Measurements from ENCODE around the gene LMTK3.

Gene LMTK3

DNA sequence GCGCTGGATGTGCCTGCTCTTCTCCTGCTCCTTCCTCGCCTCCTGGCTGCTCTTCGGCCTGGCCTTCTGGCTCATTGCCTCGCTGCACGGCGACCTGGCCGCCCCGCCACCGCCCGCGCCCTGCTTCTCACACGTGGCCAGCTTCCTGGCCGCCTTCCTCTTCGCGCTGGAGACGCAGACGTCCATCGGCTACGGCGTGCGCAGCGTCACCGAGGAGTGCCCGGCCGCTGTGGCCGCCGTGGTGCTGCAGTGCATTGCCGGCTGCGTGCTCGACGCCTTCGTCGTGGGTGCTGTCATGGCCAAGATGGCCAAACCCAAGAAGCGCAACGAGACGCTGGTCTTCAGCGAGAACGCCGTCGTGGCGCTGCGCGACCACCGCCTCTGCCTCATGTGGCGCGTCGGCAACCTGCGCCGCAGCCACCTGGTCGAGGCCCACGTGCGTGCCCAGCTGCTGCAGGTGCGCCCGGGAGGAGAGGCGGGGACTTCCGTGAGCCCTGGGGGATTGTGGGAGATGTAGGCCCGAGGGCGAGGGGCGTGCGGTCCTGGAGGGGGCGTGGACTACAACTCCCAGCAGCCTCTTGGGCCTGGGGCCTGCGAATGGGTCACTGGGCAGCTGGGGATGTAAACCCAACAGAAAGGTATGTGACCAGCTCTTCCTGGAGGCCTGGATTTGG is 49.5 kb downstream of the LMTK3 start:
- no peaks in the 10 kb centered on the region for H3K27me3 Mint-ChIP-seq
- H3K9me3 Mint-ChIP-seq, result no peaks in the 10 kb centered on the region
- H3K27ac Mint-ChIP-seq (ENCODE audit: low read depth), result no peak overlapping the region
- no peak overlapping the region for H3K4me3 Mint-ChIP-seq
- H3K4me1 Mint-ChIP-seq, result no peaks in the 10 kb centered on the region
- H3K36me3 Mint-ChIP-seq (ENCODE audit: insufficient read depth), result peaks cover 12% of the 10 kb centered on the region
- ATAC-seq (replicated peaks; ENCODE audit: extremely low read depth, poor library complexity, severe bottlenecking) (no peak), DNase-seq (ENCODE audit: low spot score in 2 of 2) (no peak)

DNA sequence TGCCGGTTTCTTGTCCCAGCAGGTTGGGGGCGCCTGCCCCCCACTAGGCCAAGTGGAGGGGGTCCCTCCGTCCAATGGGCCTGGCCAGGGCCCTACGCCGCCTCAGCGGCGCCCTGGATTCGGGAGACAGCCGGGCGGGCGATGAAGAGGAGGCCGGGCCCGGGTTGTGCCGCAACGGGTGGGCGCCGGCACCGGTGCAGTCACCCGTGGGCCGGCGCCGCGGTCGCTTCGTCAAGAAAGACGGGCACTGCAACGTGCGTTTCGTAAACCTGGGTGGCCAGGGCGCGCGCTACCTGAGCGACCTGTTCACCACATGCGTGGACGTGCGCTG is 50.0 kb downstream of the LMTK3 start:
- ATAC-seq (replicated peaks; ENCODE audit: extremely low read depth, poor library complexity, severe bottlenecking) (no peak), DNase-seq (ENCODE audit: low spot score in 2 of 2) (no peak)
- no peaks in the 10 kb centered on the region for H3K4me1 Mint-ChIP-seq
- H3K36me3 Mint-ChIP-seq (ENCODE audit: insufficient read depth), result peaks cover 14% of the 10 kb centered on the region
- no peak overlapping the region for H3K27ac Mint-ChIP-seq (ENCODE audit: low read depth)
- H3K27me3 Mint-ChIP-seq, result no peaks in the 10 kb centered on the region
- H3K9me3 Mint-ChIP-seq, result no peaks in the 10 kb centered on the region
- no peak overlapping the region for H3K4me3 Mint-ChIP-seq

DNA sequence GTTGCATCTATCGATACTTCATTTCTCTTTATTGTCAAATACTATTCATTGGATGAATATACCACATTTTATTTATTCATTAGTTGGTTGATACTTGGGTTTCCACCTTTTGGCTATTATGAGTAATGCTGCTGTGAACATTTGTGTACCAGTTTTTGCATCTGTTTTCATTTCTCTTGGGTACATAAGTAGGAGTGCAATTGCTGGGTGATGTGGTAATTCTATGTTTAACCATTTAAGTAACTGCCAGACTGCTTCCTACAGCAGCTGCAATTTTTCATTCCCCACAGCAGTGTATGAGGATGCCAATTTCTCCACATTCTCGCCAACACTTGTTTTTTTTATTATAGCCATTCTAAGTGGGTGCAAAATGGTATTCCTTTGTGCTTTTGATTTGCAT is 53.6 kb downstream of the LMTK3 start:
- H3K9me3 Mint-ChIP-seq, result no peaks in the 10 kb centered on the region
- DNase-seq (ENCODE audit: low spot score in 2 of 2) (no peak), ATAC-seq (replicated peaks; ENCODE audit: extremely low read depth, poor library complexity, severe bottlenecking) (no peak)
- no peak overlapping the region for H3K27ac Mint-ChIP-seq (ENCODE audit: low read depth)
- no peaks in the 10 kb centered on the region for H3K27me3 Mint-ChIP-seq
- H3K36me3 Mint-ChIP-seq (ENCODE audit: insufficient read depth), result peaks cover 18% of the 10 kb centered on the region
- peaks cover 9% of the 10 kb centered on the region for H3K4me1 Mint-ChIP-seq
- H3K4me3 Mint-ChIP-seq, result no peak overlapping the region

DNA sequence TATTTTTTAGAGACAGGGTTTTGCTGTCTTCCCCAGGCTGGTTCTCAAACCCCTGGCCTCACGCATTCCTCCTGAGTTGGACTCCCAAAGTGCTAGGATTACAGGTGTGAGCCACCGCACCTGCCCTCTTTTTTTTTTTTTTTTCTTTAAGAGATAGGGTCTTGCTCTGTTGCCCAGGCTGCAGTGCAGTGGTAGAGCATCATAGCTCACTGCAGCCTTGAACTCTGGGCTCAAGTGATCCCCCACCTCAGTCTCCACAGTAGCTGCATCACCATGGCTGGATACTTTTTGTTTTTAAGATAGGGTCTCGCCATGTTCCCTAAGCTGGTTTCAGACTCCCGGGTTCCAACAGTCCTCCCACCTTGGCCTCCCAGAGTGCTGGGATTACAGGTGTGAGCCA is 54.8 kb downstream of the LMTK3 start:
- Mint-ChIP-seq H3K36me3 (ENCODE audit: insufficient read depth) (peaks cover 23% of the 10 kb centered on the region), H3K4me3 (no peak overlapping the region), H3K9me3 (no peaks in the 10 kb centered on the region), H3K27me3 (no peaks in the 10 kb centered on the region), H3K27ac (ENCODE audit: low read depth) (no peak overlapping the region), H3K4me1 (peaks cover 9% of the 10 kb centered on the region)
- ATAC-seq (replicated peaks; ENCODE audit: extremely low read depth, poor library complexity, severe bottlenecking) (no peak), DNase-seq (ENCODE audit: low spot score in 2 of 2) (no peak)

DNA sequence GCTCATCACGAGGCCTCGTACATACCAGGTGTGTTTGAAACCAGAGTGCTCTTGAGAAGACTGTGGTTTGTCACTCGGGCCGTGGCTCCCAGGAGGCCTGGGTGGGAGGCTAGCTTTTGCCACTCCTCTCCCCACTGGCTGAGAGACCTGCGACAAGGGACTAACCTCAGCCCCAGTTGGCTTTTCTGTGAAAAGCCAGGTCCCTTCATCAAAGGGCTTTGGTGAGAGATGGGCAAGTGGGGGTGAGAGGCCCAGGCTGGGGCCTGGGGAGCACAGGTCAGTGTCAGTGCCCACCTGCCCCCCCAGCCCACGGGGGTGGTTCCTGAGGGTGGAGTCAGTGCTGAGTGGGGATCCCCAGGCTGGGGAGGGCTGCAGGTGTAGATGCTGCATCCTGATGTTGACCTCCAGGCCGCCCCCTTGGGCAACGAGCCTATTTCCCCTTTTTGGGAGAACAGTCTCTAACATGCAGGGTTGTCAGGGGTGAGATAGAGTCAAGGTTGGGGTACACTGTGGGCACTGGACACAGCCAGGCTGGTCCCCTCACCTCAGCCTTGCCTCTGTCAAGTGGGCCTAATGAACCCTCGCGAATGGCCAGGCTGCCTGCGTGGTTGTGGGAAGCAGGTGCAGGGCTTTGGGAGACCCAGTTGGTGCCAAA is 55.6 kb downstream of the LMTK3 start:
- Mint-ChIP-seq H3K36me3 (ENCODE audit: insufficient read depth) (peaks cover 28% of the 10 kb centered on the region), H3K4me1 (peaks cover 9% of the 10 kb centered on the region), H3K27ac (ENCODE audit: low read depth) (no peak overlapping the region), H3K9me3 (no peaks in the 10 kb centered on the region), H3K4me3 (no peak overlapping the region), H3K27me3 (no peaks in the 10 kb centered on the region)
- ATAC-seq (replicated peaks; ENCODE audit: extremely low read depth, poor library complexity, severe bottlenecking), result no peak
- no peak for DNase-seq (ENCODE audit: low spot score in 2 of 2)

DNA sequence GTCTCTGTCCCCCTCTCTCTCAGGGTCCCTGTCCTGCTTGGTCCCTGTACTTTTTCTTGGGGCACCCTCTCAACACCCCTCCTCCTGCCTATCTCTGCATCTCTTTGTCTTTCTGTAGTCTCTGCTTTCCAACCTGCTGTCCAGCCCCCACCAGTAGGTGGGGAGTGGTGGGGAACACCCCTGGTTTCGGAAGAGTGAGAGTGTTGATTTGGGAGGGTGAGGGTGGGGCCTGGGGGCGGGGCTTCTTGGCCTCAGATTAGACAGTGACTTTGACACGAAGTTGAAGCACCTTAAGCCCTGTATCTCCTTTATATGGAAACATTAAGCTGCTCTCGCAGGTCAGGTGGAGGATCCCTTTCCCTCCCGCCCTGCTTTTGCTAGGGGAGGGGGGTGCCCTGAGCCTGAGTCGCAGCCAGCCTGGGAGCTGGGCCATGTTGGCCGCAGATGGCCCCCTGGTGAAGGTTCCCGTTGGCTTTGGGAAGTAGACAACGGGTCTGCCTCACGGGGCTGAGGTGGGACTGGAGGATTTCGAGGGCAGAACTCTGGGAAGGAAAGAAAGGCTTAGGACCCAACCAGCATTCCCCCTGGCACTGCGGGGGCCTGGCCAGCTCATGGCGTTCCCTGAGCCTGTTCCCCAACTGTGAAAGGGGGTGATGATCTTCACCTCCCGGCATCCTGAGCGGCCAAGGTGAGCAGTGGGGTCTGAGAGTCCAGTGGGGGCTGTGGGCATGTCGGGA is 56.3 kb downstream of the LMTK3 start, which contains the start of gene KCNJ14:
Gene KCNJ14, plus strand, starts transcription at position 404 of the 737 bp plus-strand sequence. CDS start 6,151 bp downstream, outside the sequence.
- no peaks in the 10 kb centered on the region for H3K27me3 Mint-ChIP-seq
- H3K9me3 Mint-ChIP-seq, result no peaks in the 10 kb centered on the region
- DNase-seq (ENCODE audit: low spot score in 2 of 2), result no peak
- H3K4me1 Mint-ChIP-seq, result peaks cover 9% of the 10 kb centered on the region
- peaks cover 33% of the 10 kb centered on the region for H3K36me3 Mint-ChIP-seq (ENCODE audit: insufficient read depth)
- ATAC-seq (replicated peaks; ENCODE audit: extremely low read depth, poor library complexity, severe bottlenecking), result no peak
- peak within 1 kb of the TSS; percentile 71 for H3K27ac Mint-ChIP-seq (ENCODE audit: low read depth)
- H3K4me3 Mint-ChIP-seq, result no peak within 1 kb of the TSS

DNA sequence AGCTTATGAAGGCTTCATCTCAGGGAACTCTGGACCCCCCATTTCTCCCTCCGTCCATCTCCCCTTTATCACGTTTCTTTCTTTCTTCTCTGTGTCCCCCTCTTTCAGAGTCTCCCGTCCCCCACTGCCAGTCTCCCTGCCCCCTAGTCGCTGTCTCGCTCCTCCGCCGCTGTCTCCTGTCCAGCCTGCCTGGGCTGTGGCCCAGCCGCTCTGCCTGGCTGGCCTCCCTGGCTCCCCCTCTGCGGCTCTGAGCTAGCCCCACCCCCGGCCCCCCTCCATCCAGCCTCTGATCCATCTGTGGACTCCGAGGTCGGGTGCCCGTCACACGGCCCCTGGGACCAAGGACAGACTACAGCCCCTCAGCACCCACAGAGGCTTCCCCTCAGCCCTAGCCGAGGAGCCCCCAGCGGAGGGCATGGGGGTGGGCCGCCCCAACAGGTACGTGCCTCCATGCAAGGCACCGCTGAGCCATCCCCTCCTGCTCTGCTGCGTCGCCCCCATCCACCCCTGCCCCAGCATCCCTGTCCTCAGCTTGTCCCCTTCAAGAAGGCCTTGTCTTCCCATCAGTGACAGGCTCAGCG is 57.4 kb downstream of the LMTK3 start:
- Mint-ChIP-seq H3K9me3 (no peaks in the 10 kb centered on the region), H3K27me3 (no peaks in the 10 kb centered on the region), H3K36me3 (ENCODE audit: insufficient read depth) (peaks cover 39% of the 10 kb centered on the region), H3K27ac (ENCODE audit: low read depth) (peak overlapping the region; percentile 71), H3K4me3 (no peak overlapping the region), H3K4me1 (peaks cover 10% of the 10 kb centered on the region)
- DNase-seq (ENCODE audit: low spot score in 2 of 2) (no peak), ATAC-seq (replicated peaks; ENCODE audit: extremely low read depth, poor library complexity, severe bottlenecking) (no peak)

DNA sequence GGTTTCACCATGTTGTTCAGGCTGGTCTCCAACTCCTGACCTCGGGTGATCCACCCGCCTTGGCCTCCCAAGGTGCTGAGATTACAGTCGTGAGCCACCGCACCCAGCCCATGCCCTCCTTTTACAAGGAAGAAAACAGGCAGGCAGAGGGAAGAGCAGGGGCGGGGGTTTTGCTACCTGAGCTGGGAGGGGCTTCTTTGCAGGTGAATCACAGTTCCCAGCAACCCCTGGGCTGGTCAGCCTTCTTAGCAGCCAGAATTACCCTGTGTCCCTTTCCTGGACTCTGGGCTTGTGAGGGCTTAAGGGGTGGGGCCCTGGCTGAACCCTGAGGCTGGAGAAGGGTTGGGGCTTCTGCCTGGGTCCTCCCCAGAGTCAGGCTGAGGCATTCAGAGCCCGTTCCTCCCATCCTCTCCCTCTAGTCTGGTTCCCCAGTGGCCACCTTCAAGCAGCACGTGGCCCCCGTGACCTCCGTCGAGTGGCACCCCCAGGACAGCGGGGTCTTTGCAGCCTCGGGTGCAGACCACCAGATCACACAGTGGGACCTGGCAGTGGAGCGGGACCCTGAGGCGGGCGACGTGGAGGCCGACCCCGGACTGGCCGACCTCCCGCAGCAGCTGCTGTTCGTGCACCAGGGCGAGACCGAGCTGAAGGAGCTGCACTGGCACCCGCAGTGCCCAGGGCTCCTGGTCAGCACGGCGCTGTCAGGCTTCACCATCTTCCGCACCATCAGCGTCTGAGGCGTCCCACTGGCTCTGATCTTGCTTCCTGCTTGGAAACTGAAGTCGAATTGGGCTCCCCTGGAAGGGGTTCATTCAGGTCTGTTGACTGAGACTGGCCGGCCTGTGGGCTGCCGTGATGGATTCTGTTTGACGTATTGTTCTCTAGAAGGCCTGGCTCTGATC is 59.1 kb downstream of the LMTK3 start:
- ATAC-seq (replicated peaks; ENCODE audit: extremely low read depth, poor library complexity, severe bottlenecking) (no peak), DNase-seq (ENCODE audit: low spot score in 2 of 2) (no peak)
- H3K9me3 Mint-ChIP-seq, result no peaks in the 10 kb centered on the region
- H3K36me3 Mint-ChIP-seq (ENCODE audit: insufficient read depth), result peaks cover 48% of the 10 kb centered on the region
- H3K4me1 Mint-ChIP-seq, result peaks cover 22% of the 10 kb centered on the region
- H3K27me3 Mint-ChIP-seq, result no peaks in the 10 kb centered on the region
- H3K4me3 Mint-ChIP-seq, result no peak overlapping the region
- no peak overlapping the region for H3K27ac Mint-ChIP-seq (ENCODE audit: low read depth)

DNA sequence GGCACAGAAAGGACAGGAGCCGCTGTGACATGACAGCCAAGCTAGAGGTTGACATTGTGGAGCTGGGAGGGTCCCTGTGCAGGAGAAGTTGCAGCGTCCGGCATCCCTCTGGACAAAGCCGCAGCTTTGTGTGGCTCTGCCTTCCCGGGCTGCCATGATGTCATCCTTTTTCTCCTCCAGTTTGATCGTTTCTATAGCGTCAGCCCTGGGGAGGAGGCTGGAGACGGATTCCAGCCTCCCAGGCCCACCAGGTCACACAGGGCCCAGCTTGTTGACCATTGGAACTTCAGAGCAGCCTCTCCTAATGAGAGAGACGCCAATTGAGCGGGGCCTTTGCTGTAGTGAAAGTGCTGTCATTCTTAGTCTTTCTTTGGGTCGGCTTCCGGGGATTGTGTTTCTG is 60.0 kb downstream of the LMTK3 start:
- Mint-ChIP-seq H3K9me3 (no peaks in the 10 kb centered on the region), H3K27ac (ENCODE audit: low read depth) (peak overlapping the region; percentile 46), H3K27me3 (no peaks in the 10 kb centered on the region), H3K4me3 (no peak overlapping the region), H3K36me3 (ENCODE audit: insufficient read depth) (peaks cover 51% of the 10 kb centered on the region), H3K4me1 (peaks cover 22% of the 10 kb centered on the region)
- no peak for DNase-seq (ENCODE audit: low spot score in 2 of 2)
- ATAC-seq (replicated peaks; ENCODE audit: extremely low read depth, poor library complexity, severe bottlenecking), result no peak

DNA sequence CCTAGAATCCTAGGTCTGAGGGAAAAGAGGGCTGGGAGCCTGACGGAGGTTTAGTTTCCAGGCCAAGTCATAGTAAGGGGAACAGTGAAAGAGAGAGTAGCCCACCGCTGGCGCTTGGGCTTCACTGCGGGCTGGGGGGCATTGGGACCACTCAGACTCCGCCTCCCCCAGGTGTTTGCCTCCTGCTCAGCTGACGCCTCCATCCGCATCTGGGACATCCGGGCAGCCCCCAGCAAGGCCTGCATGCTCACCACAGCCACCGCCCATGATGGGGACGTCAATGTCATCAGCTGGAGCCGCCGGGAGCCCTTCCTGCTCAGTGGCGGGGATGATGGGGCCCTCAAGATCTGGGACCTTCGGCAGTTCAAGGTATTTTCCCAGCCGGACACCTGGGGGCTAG is 60.8 kb downstream of the LMTK3 start:
- peaks cover 58% of the 10 kb centered on the region for H3K36me3 Mint-ChIP-seq (ENCODE audit: insufficient read depth)
- H3K27ac Mint-ChIP-seq (ENCODE audit: low read depth), result peak overlapping the region; percentile 46
- DNase-seq (ENCODE audit: low spot score in 2 of 2), result no peak
- no peaks in the 10 kb centered on the region for H3K27me3 Mint-ChIP-seq
- peaks cover 24% of the 10 kb centered on the region for H3K4me1 Mint-ChIP-seq
- H3K9me3 Mint-ChIP-seq, result no peaks in the 10 kb centered on the region
- no peak for ATAC-seq (replicated peaks; ENCODE audit: extremely low read depth, poor library complexity, severe bottlenecking)
- no peak overlapping the region for H3K4me3 Mint-ChIP-seq

DNA sequence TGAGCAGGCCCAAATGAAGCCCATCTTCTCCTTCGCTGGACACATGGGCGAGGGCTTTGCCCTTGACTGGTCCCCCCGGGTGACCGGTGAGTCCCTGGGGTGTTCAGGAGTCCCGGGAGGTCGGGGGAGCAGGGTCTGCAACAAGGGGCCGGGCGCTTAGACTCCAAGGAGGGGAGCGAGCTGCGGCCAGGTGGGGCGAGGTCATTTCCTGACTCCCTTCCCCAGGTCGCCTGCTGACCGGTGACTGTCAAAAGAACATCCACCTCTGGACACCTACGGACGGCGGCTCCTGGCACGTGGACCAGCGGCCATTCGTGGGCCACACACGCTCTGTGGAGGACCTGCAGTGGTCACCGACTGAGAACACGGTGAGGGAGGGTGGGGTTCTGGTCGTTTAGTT is 61.2 kb downstream of the LMTK3 start:
- H3K4me1 Mint-ChIP-seq, result peaks cover 28% of the 10 kb centered on the region
- peaks cover 61% of the 10 kb centered on the region for H3K36me3 Mint-ChIP-seq (ENCODE audit: insufficient read depth)
- no peak for ATAC-seq (replicated peaks; ENCODE audit: extremely low read depth, poor library complexity, severe bottlenecking)
- no peaks in the 10 kb centered on the region for H3K27me3 Mint-ChIP-seq
- DNase-seq (ENCODE audit: low spot score in 2 of 2), result no peak
- no peak overlapping the region for H3K4me3 Mint-ChIP-seq
- no peak overlapping the region for H3K27ac Mint-ChIP-seq (ENCODE audit: low read depth)
- H3K9me3 Mint-ChIP-seq, result no peaks in the 10 kb centered on the region

DNA sequence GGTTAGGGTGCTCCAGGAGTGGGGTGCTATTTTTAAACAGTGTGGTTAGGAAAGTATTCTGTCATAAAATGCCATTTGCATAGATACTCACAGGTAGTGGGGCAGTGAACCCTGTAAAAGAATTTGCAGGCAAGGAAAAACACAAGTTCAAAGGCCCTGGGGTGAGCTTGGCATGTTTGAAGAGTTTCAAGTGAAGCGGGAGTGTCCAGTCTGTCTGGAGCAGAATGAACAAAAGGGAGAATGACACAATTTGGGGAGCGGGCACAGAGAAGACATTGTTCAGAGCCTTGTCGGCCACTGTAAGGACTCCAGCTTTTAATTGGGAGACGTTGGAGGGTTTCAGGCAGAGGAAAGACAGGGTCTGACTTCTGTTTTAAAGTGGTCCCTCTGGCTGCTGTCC is 63.1 kb downstream of the LMTK3 start:
- no peak overlapping the region for H3K4me3 Mint-ChIP-seq

More for the DNA sequence above, 63.1 kb downstream of the LMTK3 start:
- ATAC-seq (replicated peaks; ENCODE audit: extremely low read depth, poor library complexity, severe bottlenecking) (no peak), DNase-seq (ENCODE audit: low spot score in 2 of 2) (no peak)
- no peak overlapping the region for H3K27ac Mint-ChIP-seq (ENCODE audit: low read depth)
- H3K9me3 Mint-ChIP-seq, result no peaks in the 10 kb centered on the region
- peaks cover 7% of the 10 kb centered on the region for H3K27me3 Mint-ChIP-seq
- H3K4me1 Mint-ChIP-seq, result peaks cover 33% of the 10 kb centered on the region
- peaks cover 61% of the 10 kb centered on the region for H3K36me3 Mint-ChIP-seq (ENCODE audit: insufficient read depth)
